ENCODE measurements around the gene C15orf61. TPM values are rescaled to one million over a fixed set of nuclear protein-coding genes. Genes with fewer than 3 reads are reported as not detected.

Gene C15orf61
- total and polyA plus RNA-seq, 2 donors (not counting 1 experiment from before 2014, with no cell fraction given): 6.1 to 6.3 TPM

GRCh38 chr15:67570875-67571647 is 50.1 kb downstream of the C15orf61 start:
- Histone ChIP-seq H3K4me2 (replicated peaks; ENCODE audit: low read depth, low read length, poor library complexity, severe bottlenecking) (no peak overlapping the region), H3K9me3 (ENCODE audit: control extremely low read depth in 1 of 3, control insufficient read depth in 2 of 3, insufficient read depth in 1 of 3, low read length in 2 of 3) (no peaks in the 10 kb centered on the region), H3K4me1 (ENCODE audit: control insufficient read depth in 2 of 2, insufficient read depth in 2 of 2, low read length in 2 of 2) (no peaks in the 10 kb centered on the region), H3K79me2 (ENCODE audit: control insufficient read depth, insufficient read depth, low read length) (no peaks in the 10 kb centered on the region), H2AFZ (ENCODE audit: insufficient read depth, low read depth, low read length, poor library complexity, severe bottlenecking) (no peak overlapping the region), H4K20me1 (ENCODE audit: control insufficient read depth, insufficient read depth, low read length, poor library complexity, severe bottlenecking) (no peaks in the 10 kb centered on the region), H3K36me3 (replicated peaks in 1 of 2; ENCODE audit: control extremely low read depth in 1 of 2, control insufficient read depth in 1 of 2, extremely low read depth in 1 of 2, insufficient read depth in 2 of 2, low read length in 1 of 2) (peaks cover 0 to 7% of the 10 kb centered on the region in 2 experiments), H3K9ac (ENCODE audit: low read length) (no peak overlapping the region), H3K27ac (ENCODE audit: low read length in 2 of 2) (no peak overlapping the region), H3K4me3 (ENCODE audit: control extremely low read depth in 1 of 5, extremely low read depth in 1 of 5, insufficient read depth in 1 of 5, low read depth in 2 of 5, low read length in 4 of 5) (no peak overlapping the region), H3K27me3 (replicated peaks in 1 of 4; ENCODE audit: control extremely low read depth in 1 of 4, control insufficient read depth in 3 of 4, insufficient read depth in 4 of 4, low read length in 3 of 4) (no peaks in the 10 kb centered on the region)
- H3K4me1 Mint-ChIP-seq: peaks cover 4% of the 10 kb centered on the region
- H3K9me3 Mint-ChIP-seq (ENCODE audit: insufficient read depth): no peaks in the 10 kb centered on the region
- TF ChIP-seq EZH2 (IDR thresholded peaks at IDR 0.05; ENCODE audit: borderline replicate concordance, insufficient read depth, low read depth, low read length, poor library complexity, severe bottlenecking): no peak
- no peak for TF ChIP-seq CTCF (IDR thresholded peaks at IDR 0.05)
- POLR2A ChIA-PET: no interaction called here
- CTCF ChIA-PET: no interaction called here
- intact Hi-C loops (cut with micrococcal nuclease): no loop called here
- ATAC-seq (ENCODE audit: low read depth) (no peak), DNase-seq (no peak)
- no peak overlapping the region for H3K27ac Mint-ChIP-seq
- H3K27me3 Mint-ChIP-seq: no peaks in the 10 kb centered on the region
- H3K4me3 Mint-ChIP-seq: no peak overlapping the region
- WGBS (ENCODE audit: insufficient coverage): 88% methylated on average over 1 of the region's 4 CpGs

DNA sequence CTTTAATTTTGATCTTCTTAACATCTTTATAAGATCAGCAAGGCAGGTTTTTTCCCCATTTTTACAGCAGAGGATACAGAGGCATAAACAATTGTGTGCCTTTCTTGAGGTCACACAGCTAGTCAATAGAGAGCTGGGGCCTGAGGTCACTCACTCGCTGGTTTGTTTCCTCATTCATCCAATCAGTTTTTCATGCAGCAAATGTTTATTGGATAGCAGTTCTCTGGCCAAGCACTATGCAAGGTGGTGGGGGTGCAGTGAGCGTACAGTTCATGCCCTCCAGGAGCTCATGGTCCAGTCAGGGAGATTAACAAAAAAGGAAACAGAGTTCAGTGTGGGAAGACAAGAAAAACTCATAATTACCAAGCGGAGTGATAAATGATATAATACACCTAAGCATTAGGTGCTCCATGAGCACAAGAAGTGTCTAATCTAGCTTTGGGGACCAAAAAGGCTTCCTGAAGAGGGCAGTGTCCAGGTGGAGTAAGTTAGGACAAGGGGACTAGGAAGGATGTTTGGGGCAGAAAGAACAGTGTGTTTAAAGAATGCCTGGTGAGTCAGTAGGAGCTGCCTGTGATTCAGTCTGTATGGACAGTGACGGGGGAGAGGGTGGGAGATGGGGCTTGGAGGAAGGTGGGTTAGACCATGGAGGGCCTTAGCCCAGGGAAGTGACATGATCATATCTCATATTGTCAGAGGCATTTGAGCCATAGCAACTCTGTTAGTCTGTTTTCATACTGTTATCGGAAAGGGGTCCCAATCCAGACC is 50.9 kb downstream of the C15orf61 start:
- Mint-ChIP-seq H3K9me3 (ENCODE audit: insufficient read depth) (no peaks in the 10 kb centered on the region), H3K4me1 (peaks cover 4% of the 10 kb centered on the region), H3K27me3 (no peaks in the 10 kb centered on the region), H3K4me3 (no peak overlapping the region), H3K27ac (no peak overlapping the region)
- no peak overlapping the region for H3K4me3 ChIP-seq (ENCODE audit: control extremely low read depth in 1 of 5, extremely low read depth in 1 of 5, insufficient read depth in 1 of 5, low read depth in 2 of 5, low read length in 4 of 5)
- DNase-seq: no peak
- H2AFZ ChIP-seq (ENCODE audit: insufficient read depth, low read depth, low read length, poor library complexity, severe bottlenecking): no peak overlapping the region
- peaks cover 0 to 7% of the 10 kb centered on the region in 2 experiments for H3K36me3 ChIP-seq (replicated peaks in 1 of 2; ENCODE audit: control extremely low read depth in 1 of 2, control insufficient read depth in 1 of 2, extremely low read depth in 1 of 2, insufficient read depth in 2 of 2, low read length in 1 of 2)
- no peak overlapping the region for H3K27ac ChIP-seq (ENCODE audit: low read length in 2 of 2)
- H4K20me1 ChIP-seq (ENCODE audit: control insufficient read depth, insufficient read depth, low read length, poor library complexity, severe bottlenecking): no peaks in the 10 kb centered on the region
- TF ChIP-seq CTCF (IDR thresholded peaks at IDR 0.05) (no peak), EZH2 (IDR thresholded peaks at IDR 0.05; ENCODE audit: borderline replicate concordance, insufficient read depth, low read depth, low read length, poor library complexity, severe bottlenecking) (no peak)
- CTCF ChIA-PET: interaction anchor here (1.0 kb wide), 1 partner anchor 27 kb away, joined by 3 read pairs; no protein-coding TSS in a partner anchor
- WGBS (ENCODE audit: insufficient coverage): 100% methylated on average over 3 of the region's 5 CpGs
- H3K4me1 ChIP-seq (ENCODE audit: control insufficient read depth in 2 of 2, insufficient read depth in 2 of 2, low read length in 2 of 2): no peaks in the 10 kb centered on the region
- H3K79me2 ChIP-seq (ENCODE audit: control insufficient read depth, insufficient read depth, low read length): no peaks in the 10 kb centered on the region
- no peaks in the 10 kb centered on the region for H3K27me3 ChIP-seq (replicated peaks in 1 of 4; ENCODE audit: control extremely low read depth in 1 of 4, control insufficient read depth in 3 of 4, insufficient read depth in 4 of 4, low read length in 3 of 4)
- intact Hi-C loops (cut with micrococcal nuclease): no loop called here
- H3K9me3 ChIP-seq (ENCODE audit: control extremely low read depth in 1 of 3, control insufficient read depth in 2 of 3, insufficient read depth in 1 of 3, low read length in 2 of 3): no peaks in the 10 kb centered on the region
- POLR2A ChIA-PET: no interaction called here
- ATAC-seq (ENCODE audit: low read depth): no peak
- H3K9ac ChIP-seq (ENCODE audit: low read length): no peak overlapping the region
- H3K4me2 ChIP-seq (replicated peaks; ENCODE audit: low read depth, low read length, poor library complexity, severe bottlenecking): no peak overlapping the region

Measured in B cell (primary cell).